ENCODE measurements around the gene GCN1.

The GCN1 gene

GRCh38 chr12:120092551-120093335 lies 101.8 kb downstream of the GCN1 start:
- DNase-seq (ENCODE audit: low spot score), result no peak

GRCh38 chr12:120091371-120092090 lies 103.0 kb downstream of the GCN1 start:
- no peak for DNase-seq (ENCODE audit: low spot score)

GRCh38 chr12:120090626-120091295 lies 103.8 kb downstream of the GCN1 start:
- no peak for DNase-seq (ENCODE audit: low spot score)

GRCh38 chr12:120090206-120090605 lies 104.3 kb downstream of the GCN1 start:
- DNase-seq (ENCODE audit: low spot score), result no peak

- DNase-seq (ENCODE audit: low spot score), result no peak
These were observed 104.7 kb downstream of the GCN1 start for GRCh38 chr12:120089796-120090195.

GRCh38 chr12:120089105-120089504 lies 105.4 kb downstream of the GCN1 start:
- DNase-seq (ENCODE audit: low spot score), result no peak

- peak; percentile 99 for DNase-seq (ENCODE audit: low spot score)
These were observed 107.5 kb downstream of the GCN1 start for GRCh38 chr12:120086801-120087621.

GRCh38 chr12:120085920-120086645 lies 108.4 kb downstream of the GCN1 start:
- DNase-seq (ENCODE audit: low spot score), result no peak

GRCh38 chr12:120081641-120082040 lies 112.9 kb downstream of the GCN1 start:
- no peak for DNase-seq (ENCODE audit: low spot score)

GRCh38 chr12:120079411-120080400 lies 114.8 kb downstream of the GCN1 start:
- no peak for DNase-seq (ENCODE audit: low spot score)

GRCh38 chr12:120078868-120079267 lies 115.6 kb downstream of the GCN1 start:
- DNase-seq (ENCODE audit: low spot score), result no peak

- no peak for DNase-seq (ENCODE audit: low spot score)
These were observed 117.3 kb downstream of the GCN1 start for GRCh38 chr12:120077260-120077659.
